Neural progenitor cell (in vitro differentiated cells): ENCODE measurements around the gene PCGF3.

Experiments used
- CTCF ChIP-seq: fragments of 200-600 bp; sonication (generic); IDR thresholded peaks from 2 replicates; pipeline ENCODE4 v1.5.1; 2017; ENCODE audit warnings: antibody characterized with exemption, mild to moderate bottlenecking
- EZH2 ChIP-seq: fragments of 200-600 bp; sonication (generic); IDR thresholded peaks from 2 replicates; pipeline ENCODE4 v1.6.1; 2017; ENCODE audit warnings: antibody characterized with exemption, mild to moderate bottlenecking, moderate library complexity
- EZH2phosphoT487 ChIP-seq: fragments of 200-600 bp; sonication (generic); IDR thresholded peaks from 2 replicates; pipeline ENCODE4 v1.6.1; 2017; ENCODE audit warnings: antibody characterized with exemption

- TF ChIP-seq EZH2 (no peak), CTCF (no peak), EZH2phosphoT487 (no peak)
Measured at GRCh38 chr4:791898-792625, 86.4 kb downstream of the PCGF3 start.
